ENCODE measurements around the gene FKBP9.
"Not testable (repeated sequence)": the region's sequence is repeated elsewhere in the genome, so short reads cannot be mapped to it uniquely, and the experiment has no call there.

FKBP9 gene

GRCh38 chr7:32957326-32958045 lies at the start of gene FKBP9:
Gene FKBP9 (plus strand): TSS chr7:32957440. CDS start chr7:32957574, 134 bp downstream.
- DNase-seq: no peak

- DNase-seq: no peak
These were observed 47.0 kb upstream of the FKBP9 start for GRCh38 chr7:32910195-32910594.

- no peak for DNase-seq
These were observed 43.1 kb upstream of the FKBP9 start for GRCh38 chr7:32914184-32914583.

- DNase-seq: no peak
These were observed 42.2 kb upstream of the FKBP9 start for GRCh38 chr7:32915041-32915536.

GRCh38 chr7:32916006-32916405 lies 41.2 kb upstream of the FKBP9 start:
- no peak for DNase-seq

GRCh38 chr7:32916994-32917393 lies 40.2 kb upstream of the FKBP9 start:
- not testable (repeated sequence) for DNase-seq

- no peak for DNase-seq
These were observed 35.3 kb upstream of the FKBP9 start for GRCh38 chr7:32921896-32922295.

- no peak for DNase-seq
These were observed 28.4 kb upstream of the FKBP9 start for GRCh38 chr7:32928785-32929298.

GRCh38 chr7:32929430-32930143 lies 27.7 kb upstream of the FKBP9 start:
- no peak for DNase-seq

- no peak for DNase-seq
These were observed 26.9 kb upstream of the FKBP9 start for GRCh38 chr7:32930378-32930777.

GRCh38 chr7:32935558-32935957 lies 21.7 kb upstream of the FKBP9 start:
- no peak for DNase-seq

GRCh38 chr7:32936689-32937088 lies 20.6 kb upstream of the FKBP9 start:
- no peak for DNase-seq

- no peak for DNase-seq
These were observed 19.7 kb upstream of the FKBP9 start for GRCh38 chr7:32937344-32938174.

- no peak for DNase-seq
These were observed 16.1 kb upstream of the FKBP9 start for GRCh38 chr7:32941181-32941580.

GRCh38 chr7:32941681-32942414 lies 15.4 kb upstream of the FKBP9 start:
- no peak for DNase-seq

GRCh38 chr7:32942415-32943251 lies 14.6 kb upstream of the FKBP9 start:
- DNase-seq: peak; percentile 8

- no peak for DNase-seq
These were observed 13.8 kb upstream of the FKBP9 start for GRCh38 chr7:32943252-32944030.

GRCh38 chr7:32947420-32947983 lies 9.7 kb upstream of the FKBP9 start:
- DNase-seq: no peak

- no peak for DNase-seq
These were observed 9.0 kb upstream of the FKBP9 start for GRCh38 chr7:32948202-32948601.

- no peak for DNase-seq
These were observed 4.4 kb upstream of the FKBP9 start for GRCh38 chr7:32952876-32953275.
